Measurements from ENCODE around the gene RHBG. TPM values are rescaled to one million over a fixed set of nuclear protein-coding genes. Genes with fewer than 3 reads are reported as not detected.

RHBG gene
- total and polyA plus RNA-seq, 8 donors = 0.16 to 3.5 (median 0.58) TPM

GRCh38 chr1:156433602-156434001 is 64.6 kb downstream of the RHBG start:
- no peak for FAIRE-seq
- Histone ChIP-seq H3K9me3 (no peaks in the 10 kb centered on the region), H3K27ac (no peak overlapping the region), H3K36me3 (no peaks in the 10 kb centered on the region), H3K4me1 (peaks cover 0 to 3% (median 0%) of the 10 kb centered on the region in 3 donors), H3K4me3 (no peak overlapping the region), H3K27me3 (peaks cover 0 to 37% (median 5%) of the 10 kb centered on the region in 4 donors)
- intact Hi-C loops (cut with DNase I) = no loop called here
- ATAC-seq = no peak
- TF ChIP-seq CTCF (IDR thresholded peaks at IDR 0.05) = no peak
- no peak for DNase-seq
- 77 to 100% methylated on average over 1 of the region's 1 CpG for WGBS, 2 donors

Small RNA genes within 50 kb of the gene (microRNA-seq; reads per million reads assigned to microRNA genes)
- gene MIR9-1 = 0 to 0.29 reads per million in 2 donors

Other genes with a start within 250 kb of the RHBG start
- gene SEMA4A, start 215.6 kb upstream of the RHBG start, total RNA-seq = 1 to 10 TPM; 2.6 to 7.0 (median 4.5) TPM
- 1 to 10 TPM; 4.4 to 5.4 TPM for gene SEMA4A, start 215.6 kb upstream of the RHBG start, polyA plus RNA-seq
- 1 to 10 TPM; 4.0 to 9.9 (median 6.7) TPM for gene SLC25A44, start 175.1 kb upstream of the RHBG start, total RNA-seq
- 10 to 100 TPM in 1 of 2 donors, 1 to 10 TPM in 1; 4.3 to 11.4 TPM for gene SLC25A44, start 175.1 kb upstream of the RHBG start, polyA plus RNA-seq
- gene PMF1, start 156.2 kb upstream of the RHBG start, total RNA-seq = 10 to 100 TPM; 15.8 to 28.8 (median 21.9) TPM
- 10 to 100 TPM; 69.7 to 79.7 TPM for gene PMF1, start 156.2 kb upstream of the RHBG start, polyA plus RNA-seq
- gene BGLAP, start 127.0 kb upstream of the RHBG start, total RNA-seq = 1 to 10 TPM in 2 of 6 donors, under 1 TPM in 4; 0.60 to 1.7 (median 0.80) TPM
- 1 to 10 TPM; 2.9 to 4.8 TPM for gene BGLAP, start 127.0 kb upstream of the RHBG start, polyA plus RNA-seq
- gene PAQR6, start 121.2 kb upstream of the RHBG start, total RNA-seq = 1 to 10 TPM in 2 of 6 donors, under 1 TPM in 4; 0.51 to 1.3 (median 0.67) TPM
- 1 to 10 TPM; 3.5 to 5.6 TPM for gene PAQR6, start 121.2 kb upstream of the RHBG start, polyA plus RNA-seq
- 10 to 100 TPM; 15.9 to 42.8 (median 23.3) TPM for gene SMG5, start 86.4 kb upstream of the RHBG start, total RNA-seq
- gene SMG5, start 86.4 kb upstream of the RHBG start, polyA plus RNA-seq = 10 to 100 TPM; 26.2 to 26.5 TPM
- 1 to 10 TPM in 4 of 6 donors, under 1 TPM in 2; 0.51 to 2.7 (median 1.1) TPM for gene TMEM79, start 84.9 kb upstream of the RHBG start, total RNA-seq
- 1 to 10 TPM; 3.1 to 3.7 TPM for gene TMEM79, start 84.9 kb upstream of the RHBG start, polyA plus RNA-seq
- 10 to 100 TPM; 11.1 to 29.6 (median 18.1) TPM for gene GLMP, start 73.5 kb upstream of the RHBG start, total RNA-seq
- 10 to 100 TPM; 31.3 to 32.5 TPM for gene GLMP, start 73.5 kb upstream of the RHBG start, polyA plus RNA-seq
- gene VHLL, start 69.9 kb upstream of the RHBG start, total RNA-seq = not detected
- under 1 TPM in 1 of 2 donors, not detected in 1; 0.19 TPM for gene VHLL, start 69.9 kb upstream of the RHBG start, polyA plus RNA-seq
- gene CCT3, start 30.9 kb upstream of the RHBG start, total RNA-seq = 100 to 1,000 TPM in 1 of 6 donors, 10 to 100 TPM in 5; 47.1 to 107 (median 87.1) TPM
- 10 to 100 TPM; 58.3 to 81.5 TPM for gene CCT3, start 30.9 kb upstream of the RHBG start, polyA plus RNA-seq
- gene TSACC, start 30.7 kb upstream of the RHBG start, total RNA-seq = not detected
- gene TSACC, start 30.7 kb upstream of the RHBG start, polyA plus RNA-seq = under 1 TPM in 1 of 2 donors, not detected in 1; 0.56 TPM
- 10 to 100 TPM; 19.1 to 31.8 (median 26.2) TPM for gene MEF2D, start 131.6 kb downstream of the RHBG start, total RNA-seq
- gene MEF2D, start 131.6 kb downstream of the RHBG start, polyA plus RNA-seq = 10 to 100 TPM; 15.7 to 20.0 TPM
- under 1 TPM in 5 of 6 donors, not detected in 1; 0.04 to 0.90 (median 0.32) TPM for gene IQGAP3, start 203.4 kb downstream of the RHBG start, total RNA-seq
- gene IQGAP3, start 203.4 kb downstream of the RHBG start, polyA plus RNA-seq = under 1 TPM; 0.02 to 0.23 TPM
- gene TTC24, start 210.5 kb downstream of the RHBG start, total RNA-seq = not detected
- gene TTC24, start 210.5 kb downstream of the RHBG start, polyA plus RNA-seq = not detected
- gene NAXE, start 222.6 kb downstream of the RHBG start, total RNA-seq = 10 to 100 TPM; 23.9 to 38.5 (median 36.1) TPM
- gene NAXE, start 222.6 kb downstream of the RHBG start, polyA plus RNA-seq = 10 to 100 TPM; 35.0 to 60.4 TPM
- gene GPATCH4, start 232.3 kb downstream of the RHBG start, total RNA-seq = 10 to 100 TPM in 3 of 6 donors, 1 to 10 TPM in 3; 6.4 to 16.0 (median 11.4) TPM
- 10 to 100 TPM; 14.4 to 16.9 TPM for gene GPATCH4, start 232.3 kb downstream of the RHBG start, polyA plus RNA-seq

Data from pancreas (tissue), 10 donors.